GM12891 (cell line): Measurements from ENCODE around the gene ITGA1.

Experiments used
- POLR2A ChIP-seq: IDR thresholded peaks from 2 replicates; pipeline ENCODE4 v1.6.1; 2011; ENCODE audit warnings: low read depth, low read length, control low read depth
- POLR2AphosphoS5 ChIP-seq: IDR thresholded peaks from 2 replicates; pipeline ENCODE4 v1.6.1; 2011; ENCODE audit warnings: low read depth, low read length, control low read depth
- POU2F2 ChIP-seq: IDR thresholded peaks from 2 replicates; pipeline ENCODE4 v1.6.1; 2011; ENCODE audit warnings: low read depth, mild to moderate bottlenecking, control low read depth, low read length, moderate library complexity
- TAF1 ChIP-seq: IDR thresholded peaks from 2 replicates; pipeline ENCODE4 v1.6.1; 2011; ENCODE audit warnings: low read depth, low read length, control low read depth

- no peak for TF ChIP-seq POLR2A
- no peak for TF ChIP-seq POU2F2
- no peak for TF ChIP-seq TAF1
- TF ChIP-seq POLR2AphosphoS5: no peak
Measured at GRCh38 chr5:52906845-52907244, 119.1 kb downstream of the ITGA1 start.
